Astrocyte of the spinal cord (primary cell): ENCODE results near the gene HOXA11.

Source experiments
- DNase-seq: peaks from one replicate; pipeline ENCODE4 v3.0.0; 2011; ENCODE audit warnings: low read depth, low spot score
- H3K4me3 ChIP-seq: 2 replicates; pipeline ENCODE4 v1.5.1; 2011; ENCODE audit warnings: low read depth, mild to moderate bottlenecking, low read length, moderate library complexity
- in situ Hi-C: cut with HindIII; loops from 2 replicates; pipeline ENCODE4 v1.10.0; 2017; ENCODE audit warnings: low sequenced_read_pairs
- TF ChIP-seq, protein P1 (sequence below): IDR thresholded peaks from 2 replicates; pipeline ENCODE4 v1.5.1; 2012; ENCODE audit warnings: low read depth, mild to moderate bottlenecking, low read length, inconsistent platforms

HOXA11 gene

DNA sequence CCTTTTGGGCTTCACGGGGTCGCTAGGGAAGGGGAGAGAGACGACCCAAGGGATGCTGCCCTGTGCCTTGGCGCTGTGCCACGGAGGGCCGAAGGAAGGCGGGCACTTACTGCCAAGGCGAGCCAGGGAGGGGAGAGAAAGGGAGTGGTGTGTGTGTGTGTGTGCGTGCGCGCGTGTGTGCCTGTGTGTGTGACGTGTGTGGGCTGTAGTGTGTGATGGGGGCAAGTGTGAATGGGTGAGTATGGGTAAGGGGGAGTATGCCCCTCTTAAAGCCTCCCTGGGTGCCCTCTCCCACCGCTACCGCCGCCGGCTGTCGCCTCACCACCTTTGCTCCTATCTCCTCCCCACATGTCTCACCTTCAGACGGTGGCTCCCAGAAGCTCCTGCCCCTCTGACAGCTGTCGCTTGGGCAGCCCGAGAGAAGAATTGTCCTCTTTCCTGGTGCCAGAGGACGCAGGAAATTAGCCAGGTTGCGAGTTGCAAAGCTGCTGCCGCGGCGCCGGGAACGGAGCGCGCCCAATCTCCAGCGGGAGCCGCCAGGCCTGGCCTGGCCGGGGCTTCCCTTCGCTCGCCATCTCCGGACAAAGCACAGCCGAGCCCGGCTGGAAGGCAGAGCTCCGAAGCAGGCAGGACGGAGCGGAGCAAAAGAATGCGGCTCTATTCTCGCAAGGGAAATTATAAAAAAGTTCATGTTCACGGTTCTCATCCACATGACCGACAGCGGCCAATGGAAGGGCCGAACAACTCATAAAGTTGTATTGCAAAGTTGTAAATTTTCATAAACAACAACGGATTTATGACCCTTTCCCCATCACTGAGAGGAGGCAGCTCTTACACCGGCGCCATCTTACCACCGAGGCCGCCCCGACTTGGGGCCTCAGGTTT is 32.9 kb downstream of the HOXA11 start, which contains the start of gene HOXA3:
HOXA3 (minus strand) TSS at position 653 of the 885 bp plus-strand sequence. CDS start 41,943 bp downstream, outside the sequence.
- in situ Hi-C loops: loop anchor here (25.0 kb wide), 1 partner anchor 765 kb away; no protein-coding TSS in a partner anchor
- TF ChIP-seq, protein P1, sequence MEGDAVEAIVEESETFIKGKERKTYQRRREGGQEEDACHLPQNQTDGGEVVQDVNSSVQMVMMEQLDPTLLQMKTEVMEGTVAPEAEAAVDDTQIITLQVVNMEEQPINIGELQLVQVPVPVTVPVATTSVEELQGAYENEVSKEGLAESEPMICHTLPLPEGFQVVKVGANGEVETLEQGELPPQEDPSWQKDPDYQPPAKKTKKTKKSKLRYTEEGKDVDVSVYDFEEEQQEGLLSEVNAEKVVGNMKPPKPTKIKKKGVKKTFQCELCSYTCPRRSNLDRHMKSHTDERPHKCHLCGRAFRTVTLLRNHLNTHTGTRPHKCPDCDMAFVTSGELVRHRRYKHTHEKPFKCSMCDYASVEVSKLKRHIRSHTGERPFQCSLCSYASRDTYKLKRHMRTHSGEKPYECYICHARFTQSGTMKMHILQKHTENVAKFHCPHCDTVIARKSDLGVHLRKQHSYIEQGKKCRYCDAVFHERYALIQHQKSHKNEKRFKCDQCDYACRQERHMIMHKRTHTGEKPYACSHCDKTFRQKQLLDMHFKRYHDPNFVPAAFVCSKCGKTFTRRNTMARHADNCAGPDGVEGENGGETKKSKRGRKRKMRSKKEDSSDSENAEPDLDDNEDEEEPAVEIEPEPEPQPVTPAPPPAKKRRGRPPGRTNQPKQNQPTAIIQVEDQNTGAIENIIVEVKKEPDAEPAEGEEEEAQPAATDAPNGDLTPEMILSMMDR: no peak
- H3K4me3 ChIP-seq: peak within 1 kb of the TSS; percentile 69
- DNase-seq: peak; percentile 79

DNA sequence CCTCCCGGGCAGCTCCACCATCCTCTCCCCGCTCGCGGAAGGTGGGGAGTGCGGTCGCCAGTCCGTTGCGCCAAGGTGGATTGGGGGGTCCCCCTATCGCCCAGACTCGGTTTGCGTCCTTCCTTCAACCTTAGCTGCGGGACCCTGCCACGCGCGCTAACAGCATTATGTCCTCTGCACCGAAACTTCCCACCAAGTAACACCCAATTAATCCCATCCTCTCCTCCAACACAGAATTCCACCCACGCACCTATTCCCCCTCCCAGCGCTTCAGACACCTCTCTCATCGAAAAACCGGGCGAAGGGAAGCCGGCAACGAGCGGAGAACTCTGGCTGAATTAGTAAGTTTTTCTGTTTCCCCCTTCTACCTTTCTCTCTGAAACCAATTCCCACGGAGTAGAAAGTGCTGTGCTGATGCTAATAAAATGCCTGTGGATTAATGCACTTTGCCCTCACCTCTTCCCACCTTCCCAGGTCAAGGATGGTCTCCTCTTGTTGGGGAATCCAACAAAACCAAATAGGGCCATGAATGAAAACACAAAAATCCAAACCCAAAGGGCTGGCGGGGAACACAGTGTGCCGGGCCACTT is 33.6 kb downstream of the HOXA11 start:
- in situ Hi-C loops: loop anchor here (25.0 kb wide), 1 partner anchor 764 kb away; no protein-coding TSS in a partner anchor
- DNase-seq: no peak
- TF ChIP-seq, protein P1: no peak
- H3K4me3 ChIP-seq: peak overlapping the region; percentile 69

DNA sequence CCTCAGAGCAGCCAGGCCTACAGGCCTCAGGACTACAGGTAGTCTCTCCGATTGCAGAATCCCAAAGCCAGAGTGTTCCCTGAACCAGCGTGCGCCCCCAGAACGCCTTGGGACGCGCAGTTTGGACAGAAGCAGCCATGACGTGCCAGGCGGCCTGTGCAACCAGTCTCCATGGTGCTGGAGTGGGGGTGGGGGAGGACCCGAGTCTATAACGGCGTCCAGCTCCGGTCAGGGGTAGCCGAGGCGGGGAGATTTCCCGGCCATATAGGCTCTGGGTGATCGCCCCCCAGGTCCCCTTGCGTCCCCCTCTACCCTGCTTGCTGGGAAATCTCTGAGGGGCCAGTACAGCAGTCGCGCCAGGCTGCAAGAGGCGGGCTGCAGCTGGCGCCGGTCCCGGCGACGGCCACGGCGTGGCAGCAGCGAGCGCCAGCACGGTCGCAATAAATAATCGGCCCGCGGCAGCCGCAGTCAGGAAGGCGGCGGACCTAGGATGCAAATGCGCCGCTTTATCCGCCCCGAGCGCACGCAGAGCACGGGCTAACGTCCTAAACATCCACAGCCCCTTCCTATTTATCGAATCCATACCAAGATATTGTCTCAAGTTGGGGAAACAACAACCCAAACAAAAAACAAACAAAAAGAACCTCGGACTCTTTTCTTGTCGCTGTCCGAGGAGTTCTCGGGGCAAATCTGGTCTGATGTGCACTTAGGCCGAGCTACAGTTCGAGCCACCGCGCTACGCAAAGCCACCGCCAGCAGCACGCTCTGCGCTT is 34.3 kb downstream of the HOXA11 start:
- TF ChIP-seq, protein P1: peak; percentile 70
- in situ Hi-C loops: loop anchor here (25.0 kb wide), 1 partner anchor 763 kb away; no protein-coding TSS in a partner anchor
- peak; percentile 88 for DNase-seq
- peak overlapping the region; percentile 69 for H3K4me3 ChIP-seq

DNA sequence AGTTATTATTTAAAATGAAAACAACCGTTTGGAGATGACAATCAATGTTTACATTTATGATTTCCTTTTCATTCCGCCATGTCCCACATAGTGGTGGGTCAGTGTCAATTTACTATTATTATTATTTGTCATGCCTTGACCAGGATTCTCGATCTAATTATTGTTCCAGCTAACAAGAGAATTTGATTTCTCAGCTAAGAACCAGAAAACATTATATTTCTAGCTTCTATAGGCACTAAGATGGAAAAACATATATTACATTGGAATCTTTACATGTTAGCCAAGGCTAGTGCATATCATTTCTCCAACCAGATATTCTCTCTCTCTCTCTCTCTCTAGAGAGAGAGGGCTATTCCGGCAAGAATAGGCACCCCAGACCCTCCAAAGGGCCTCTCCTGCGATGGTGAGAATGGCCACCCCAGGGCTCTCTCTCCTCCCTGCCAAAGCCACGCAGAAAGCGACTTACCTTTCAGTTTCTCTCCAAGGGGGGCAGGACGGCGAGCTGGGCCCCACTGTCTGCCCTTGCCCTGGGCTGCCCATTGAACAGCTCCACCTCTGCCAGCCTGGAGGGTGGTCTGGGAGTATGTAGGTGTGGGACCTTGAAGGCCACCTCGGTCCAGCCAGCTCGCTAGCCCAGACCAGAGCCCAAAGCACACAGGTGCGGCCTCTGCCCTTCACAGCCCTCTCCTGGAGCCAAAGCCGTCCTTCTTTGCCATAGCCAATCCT is 35.0 kb downstream of the HOXA11 start:
- TF ChIP-seq, protein P1: no peak
- in situ Hi-C loops: loop anchor here (25.0 kb wide), 1 partner anchor 763 kb away; no protein-coding TSS in a partner anchor
- peak overlapping the region; percentile 69 for H3K4me3 ChIP-seq
- DNase-seq: no peak

DNA sequence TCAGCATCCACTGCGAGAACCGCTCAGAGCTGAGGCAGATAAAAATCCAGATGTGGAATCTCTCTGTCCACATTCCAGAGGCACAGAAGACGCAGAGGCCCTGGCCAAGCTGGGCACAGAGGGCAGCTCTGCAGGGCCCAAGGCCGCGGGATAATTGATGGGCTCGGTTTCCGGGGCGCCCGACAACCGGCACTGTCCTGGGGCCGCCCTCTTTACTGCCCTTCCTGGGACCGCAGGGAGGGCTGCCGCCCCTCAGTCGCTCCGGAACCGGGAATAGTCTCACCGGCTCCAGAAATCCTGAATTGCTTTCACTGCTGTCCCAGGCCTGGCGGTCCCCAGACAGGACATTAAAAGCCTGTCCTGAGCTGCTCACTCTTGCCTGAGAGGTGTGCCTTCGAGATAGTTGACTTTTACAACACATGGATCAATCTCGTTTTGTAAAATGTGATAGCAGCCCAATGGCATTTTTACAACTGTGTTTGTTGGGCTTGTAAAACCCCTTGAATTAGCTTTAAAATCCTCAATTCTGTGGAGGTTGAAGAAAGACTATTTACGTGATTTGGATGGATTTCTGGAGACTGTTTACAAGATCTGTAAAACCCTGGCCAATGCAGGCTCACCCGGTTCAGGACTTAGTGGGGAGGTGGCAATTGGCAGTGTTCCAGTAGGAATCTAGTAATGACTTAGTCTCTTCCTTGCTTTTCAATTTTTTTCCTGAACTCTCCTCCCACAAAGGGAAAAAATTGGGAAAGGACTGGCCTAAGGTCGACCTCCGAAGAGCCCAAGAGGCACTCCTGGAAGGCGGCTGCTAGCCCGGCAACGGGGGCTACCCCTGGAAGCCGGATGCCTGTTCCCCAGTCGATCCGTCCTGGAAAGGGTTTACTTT is 36.0 kb downstream of the HOXA11 start:
- DNase-seq: no peak
- TF ChIP-seq, protein P1: no peak
- in situ Hi-C loops: no loop called here
- peak overlapping the region; percentile 69 for H3K4me3 ChIP-seq
